Astrocyte of the cerebellum (primary cell): ENCODE data around the gene KCNMA1.

Experiments used
- DNase-seq: peaks from one replicate; pipeline ENCODE4 v3.0.0-alpha.2; 2011; ENCODE audit warnings: low read depth
- H3K4me3 ChIP-seq: 2 replicates; pipeline ENCODE4 v1.5.1; 2011; ENCODE audit warnings: mild to moderate bottlenecking, low read depth, low read length, moderate library complexity
- CTCF ChIP-seq: IDR thresholded peaks from 2 replicates; pipeline ENCODE4 v1.5.1; 2012; ENCODE audit warnings: low read length, low read depth, moderate library complexity, mild to moderate bottlenecking; ENCODE audit errors: missing control alignments
- in situ Hi-C: cut with HindIII; loops from 2 replicates; pipeline ENCODE4 v1.10.0; 2017; ENCODE audit warnings: low sequenced_read_pairs

The KCNMA1 gene

GRCh38 chr10:77566914-77567566, 70.6 kb downstream of the KCNMA1 start:
- no peak overlapping the region for H3K4me3 ChIP-seq
- no peak for TF ChIP-seq CTCF
- in situ Hi-C loops = no loop called here
- no peak for DNase-seq

- H3K4me3 ChIP-seq = no peak overlapping the region
- TF ChIP-seq CTCF = no peak
- no peak for DNase-seq
- in situ Hi-C loops = no loop called here
Measured at GRCh38 chr10:77566236-77566635, 71.4 kb downstream of the KCNMA1 start.

- TF ChIP-seq CTCF = no peak
- in situ Hi-C loops = no loop called here
- no peak overlapping the region for H3K4me3 ChIP-seq
- DNase-seq = no peak
Measured at GRCh38 chr10:77565590-77566023, 72.0 kb downstream of the KCNMA1 start.

GRCh38 chr10:77564731-77565589, 72.6 kb downstream of the KCNMA1 start:
- in situ Hi-C loops = loop anchor here (5.0 kb wide), 2 partner anchors 47 to 53 kb away; no protein-coding TSS in a partner anchor
- DNase-seq = no peak
- no peak overlapping the region for H3K4me3 ChIP-seq
- TF ChIP-seq CTCF = no peak

- no peak for TF ChIP-seq CTCF
- no peak overlapping the region for H3K4me3 ChIP-seq
- no peak for DNase-seq
- in situ Hi-C loops = loop anchor here (5.0 kb wide), 2 partner anchors 49 to 51 kb away; no protein-coding TSS in a partner anchor
Measured at GRCh38 chr10:77563638-77564270, 73.9 kb downstream of the KCNMA1 start.

GRCh38 chr10:77562742-77563141, 74.9 kb downstream of the KCNMA1 start:
- no peak for DNase-seq
- H3K4me3 ChIP-seq = no peak overlapping the region
- in situ Hi-C loops = loop anchor here (5.0 kb wide), 2 partner anchors 50 kb away; no protein-coding TSS in a partner anchor
- TF ChIP-seq CTCF = no peak
